C1 segment of cervical spinal cord (tissue), 14 donors: ENCODE results near the gene MAP2K5.
A peak's percentile ranks its signal among the peaks of the same experiment; 100 is the strongest.

Experiments used
- DNase-seq, 14 donors: peaks; one replicate each; lab custom pipeline; 2025; lab: John Stamatoyannopoulos, UW

MAP2K5 gene

DNA sequence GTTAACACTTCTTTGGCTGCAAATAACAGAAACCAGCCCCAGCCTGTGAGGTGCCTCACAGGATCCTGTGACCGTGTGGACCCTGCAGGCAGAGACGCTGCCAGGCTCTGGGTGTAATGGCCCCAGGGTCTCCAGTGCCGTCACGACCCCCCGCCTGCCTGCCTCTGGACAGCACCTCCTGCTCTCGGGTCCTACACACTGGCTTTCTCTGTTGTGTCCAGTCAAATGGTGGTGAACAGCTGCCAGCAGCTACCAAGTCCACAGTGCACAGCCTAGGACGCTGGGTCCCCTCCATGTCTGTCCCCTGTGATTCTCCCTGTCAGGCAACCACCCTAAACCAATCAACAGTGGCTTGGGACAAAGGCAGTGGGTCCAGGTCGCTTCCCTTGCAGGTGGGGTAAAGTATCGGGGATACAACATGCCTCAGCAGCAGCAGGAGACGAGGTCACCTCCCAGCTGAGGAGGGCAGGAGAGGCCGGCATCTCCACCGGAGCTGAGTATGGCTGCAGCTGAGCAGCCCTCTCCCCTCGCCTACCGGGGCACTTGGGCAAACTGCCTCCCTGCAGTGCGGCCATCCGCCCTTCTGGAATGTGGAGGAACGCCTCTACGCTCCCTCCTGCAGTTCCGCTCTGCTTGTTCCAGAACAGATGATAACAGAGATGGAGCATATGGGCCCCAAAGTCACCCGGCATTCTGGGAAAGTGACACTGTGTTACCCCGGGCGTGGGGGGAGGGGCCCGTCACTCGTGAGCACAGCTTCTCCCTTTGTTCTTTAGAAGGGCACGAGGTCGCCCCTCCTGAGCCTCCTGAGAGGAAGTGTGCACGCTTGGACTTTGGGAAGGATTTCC is 261.7 kb downstream of the MAP2K5 start:
- peak in 1 of 14 donors; percentile 9 for DNase-seq

DNA sequence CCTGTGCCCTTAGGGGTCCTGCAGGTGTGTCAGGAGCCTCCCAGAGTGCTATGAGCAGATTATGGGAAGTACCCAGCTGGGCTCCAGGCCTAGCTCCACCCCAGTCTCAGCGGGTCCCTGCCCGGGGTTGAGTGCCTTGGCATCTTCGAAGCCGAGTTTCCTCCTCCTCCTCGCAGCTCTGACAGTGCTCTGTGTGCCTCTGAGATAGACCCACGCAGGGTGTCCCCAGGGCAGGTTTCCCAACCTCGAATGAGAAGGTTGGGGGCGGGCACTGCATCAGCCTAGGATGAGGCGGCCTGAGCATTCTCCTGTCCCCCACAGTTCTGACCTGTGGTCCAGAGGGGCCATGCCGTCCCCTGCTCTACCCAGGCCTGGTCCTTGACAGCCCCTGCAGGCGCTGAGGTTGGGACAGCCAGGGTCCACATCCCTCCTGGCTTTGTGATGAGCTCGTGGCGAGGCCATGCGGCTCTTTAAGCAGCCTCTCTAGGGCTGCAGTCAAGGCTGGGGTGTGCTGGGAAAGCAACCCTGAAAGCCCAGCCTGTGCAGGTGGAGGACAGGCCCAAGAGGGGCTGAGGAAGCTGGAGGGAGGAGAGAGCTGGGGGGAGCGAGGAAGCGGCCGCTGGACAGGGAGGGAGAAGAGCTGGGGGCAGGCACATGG is 262.6 kb downstream of the MAP2K5 start:
- DNase-seq, result no peak

DNA sequence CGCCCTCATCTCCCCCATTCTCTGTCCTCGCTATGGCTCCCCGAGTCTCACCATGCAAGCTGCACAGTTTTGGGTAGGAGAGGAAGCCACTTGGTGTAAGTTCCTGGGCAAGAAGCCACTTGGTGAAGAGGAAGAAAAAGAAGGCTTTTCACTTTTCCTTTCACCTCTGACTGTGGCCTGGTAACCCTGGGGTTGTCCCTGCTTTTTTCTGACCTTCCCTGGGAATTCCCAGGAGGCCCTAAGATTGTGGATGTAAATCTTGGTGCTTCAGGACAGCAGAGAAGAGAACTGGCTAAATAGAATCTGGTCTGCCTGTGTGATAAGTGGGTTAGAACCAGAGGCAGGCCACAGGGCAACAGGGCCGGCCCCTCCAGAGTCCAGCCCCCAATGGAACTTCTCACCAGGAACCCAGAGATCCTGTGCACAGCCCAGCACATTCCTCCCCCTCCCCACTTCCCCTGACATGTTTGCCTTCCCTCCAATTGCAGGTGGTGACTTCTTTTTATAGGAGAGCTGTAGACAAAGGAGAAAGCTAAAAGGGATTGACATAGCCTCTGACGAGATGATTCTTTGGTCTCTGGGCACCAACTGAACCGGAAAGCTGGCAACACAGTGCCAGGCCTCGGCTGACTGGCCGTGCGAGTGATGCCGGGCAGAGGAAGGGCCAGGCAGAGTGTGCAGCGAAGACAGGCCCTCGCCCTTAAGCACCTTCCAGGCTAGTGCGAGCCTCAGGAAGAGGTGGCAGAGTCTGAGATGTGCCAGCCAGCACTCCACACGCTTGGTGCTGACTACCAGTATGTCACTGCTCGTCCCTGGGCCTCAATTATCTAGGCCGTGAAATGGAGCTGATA is 263.4 kb downstream of the MAP2K5 start:
- DNase-seq, result no peak

DNA sequence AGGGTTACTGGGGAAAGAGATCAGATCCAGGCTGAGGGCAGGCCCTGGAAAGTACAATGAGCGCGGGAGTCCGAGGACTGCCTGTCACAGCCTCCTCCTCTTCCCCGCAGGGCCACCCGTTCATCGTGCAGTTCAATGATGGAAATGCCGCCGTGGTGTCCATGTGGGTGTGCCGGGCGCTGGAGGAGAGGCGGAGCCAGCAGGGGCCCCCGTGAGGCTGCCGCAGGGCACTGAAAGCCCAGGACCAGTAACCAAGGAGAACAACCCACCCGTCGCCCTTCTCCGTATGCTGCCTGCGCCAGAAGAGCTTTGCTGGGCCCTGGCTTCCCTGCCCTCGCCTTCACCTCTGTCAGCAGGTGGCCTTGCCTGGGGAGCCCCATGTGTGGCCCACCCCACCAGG is 264.0 kb downstream of the MAP2K5 start:
- DNase-seq, result no peak

DNA sequence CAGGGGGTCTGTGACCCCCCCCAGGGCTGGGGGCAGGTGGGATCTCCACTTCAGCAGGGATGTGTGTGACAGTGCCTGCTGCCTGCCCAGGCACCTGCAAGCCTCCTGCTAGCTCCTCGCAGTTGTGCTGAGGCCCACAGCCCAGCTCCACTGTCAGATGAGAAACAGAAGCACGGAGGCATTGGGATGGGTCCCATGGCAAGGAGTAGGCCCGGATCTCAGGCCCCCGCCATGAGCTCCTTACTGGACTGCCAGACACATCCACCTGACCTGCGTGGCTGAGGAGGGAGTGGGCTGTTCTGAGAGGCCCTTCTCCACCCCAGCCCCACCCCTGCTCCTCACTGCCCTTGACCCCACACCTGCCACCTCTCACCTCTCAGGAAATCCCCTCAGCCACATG is 264.6 kb downstream of the MAP2K5 start:
- no peak for DNase-seq

DNA sequence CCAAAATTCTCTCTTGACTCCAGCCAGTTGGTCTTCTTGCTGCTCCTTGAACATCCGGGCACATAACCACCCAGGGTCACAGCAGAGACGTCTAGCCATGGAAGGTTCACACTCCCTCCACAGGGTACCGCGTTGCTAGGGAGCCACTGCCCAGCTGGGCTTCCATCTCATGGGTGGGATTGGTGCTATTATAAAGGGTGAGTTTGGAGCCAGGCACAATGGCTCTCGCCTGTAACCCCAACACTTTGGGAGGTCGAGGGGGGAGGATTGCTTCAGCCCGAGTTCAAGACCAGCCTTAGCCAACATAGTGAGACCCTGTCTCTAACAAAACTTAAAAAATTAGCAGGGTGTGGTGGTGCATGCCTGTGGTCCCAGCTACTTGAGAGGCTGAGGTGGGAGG is 265.3 kb downstream of the MAP2K5 start:
- DNase-seq, result no peak

DNA sequence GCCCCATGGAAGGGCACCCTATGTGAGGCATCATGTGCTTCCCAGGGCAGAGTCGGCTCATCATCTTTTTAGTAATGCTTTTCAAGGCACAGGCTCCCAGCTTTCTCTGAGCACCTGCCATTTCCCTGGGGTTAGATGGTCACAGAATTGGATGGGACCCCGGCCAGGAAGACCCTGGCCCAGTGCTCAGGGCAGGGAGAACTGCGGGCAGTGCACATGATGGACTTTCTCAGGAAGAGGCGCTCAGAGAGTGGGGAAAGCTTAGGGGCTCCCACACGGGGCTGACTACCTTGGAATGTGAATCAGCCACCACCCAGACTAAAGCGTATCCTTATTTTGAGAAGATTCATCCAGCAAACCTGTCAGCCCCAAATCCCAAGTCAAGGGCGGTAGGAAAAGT is 266.3 kb downstream of the MAP2K5 start:
- DNase-seq, result no peak

DNA sequence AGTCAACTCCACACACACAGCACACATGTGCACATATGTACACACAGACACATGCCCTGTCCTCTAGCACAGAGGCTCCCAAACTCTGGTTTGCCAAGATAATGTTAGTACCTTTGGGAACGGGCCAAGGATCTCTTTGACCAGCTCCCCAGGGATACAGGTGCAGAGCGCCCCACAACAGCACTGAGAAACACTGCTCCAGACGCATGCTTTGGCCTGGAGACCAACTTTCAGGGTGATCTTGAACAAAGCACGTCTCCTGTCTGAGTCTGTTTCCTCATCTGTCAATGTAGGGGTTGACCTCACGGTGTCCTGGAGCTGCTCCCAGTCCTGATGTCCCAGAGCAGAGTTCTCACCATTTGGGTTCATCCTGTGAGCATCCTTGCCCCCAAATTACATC is 266.9 kb downstream of the MAP2K5 start:
- no peak for DNase-seq

DNA sequence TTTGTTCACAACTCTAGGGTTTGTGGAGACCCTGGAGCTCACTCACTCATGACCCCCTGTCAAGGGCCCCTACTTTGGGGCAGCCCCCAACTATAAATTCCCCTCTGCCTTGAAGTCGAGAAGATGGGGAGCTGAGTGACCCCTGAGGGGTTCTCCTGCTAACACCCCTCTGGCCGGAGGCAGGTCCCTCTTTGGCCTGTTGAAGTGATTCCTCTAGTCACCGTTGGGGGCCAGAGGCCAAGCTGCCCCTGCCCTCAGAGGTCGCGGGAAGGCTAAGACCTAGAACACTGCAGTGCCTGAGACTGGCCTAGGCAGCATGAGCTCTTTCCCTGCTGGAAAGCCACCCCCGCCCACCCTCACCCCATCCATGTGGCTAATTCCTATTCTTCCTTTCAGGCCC is 267.4 kb downstream of the MAP2K5 start:
- DNase-seq, result no peak

DNA sequence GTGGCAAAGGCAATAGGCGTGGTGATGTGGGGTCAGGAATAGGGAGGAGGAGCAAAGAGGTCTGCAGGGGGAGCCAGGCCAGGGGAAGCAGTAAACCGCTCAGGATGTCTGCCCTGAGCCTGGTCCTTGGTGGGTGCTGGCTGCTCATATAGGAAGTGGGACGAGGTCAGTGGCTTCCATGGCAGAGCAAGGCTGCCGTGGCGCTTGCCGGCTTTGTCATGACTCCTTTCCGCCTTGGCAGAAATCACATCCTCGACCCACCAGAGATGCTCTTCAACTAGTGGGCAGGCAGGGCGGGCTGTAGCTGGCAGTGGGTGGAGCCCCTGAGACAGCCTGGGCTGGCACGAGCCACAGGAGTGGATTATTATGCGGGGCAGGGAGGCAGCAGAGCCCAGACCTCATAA is 269.7 kb downstream of the MAP2K5 start:
- no peak for DNase-seq

DNA sequence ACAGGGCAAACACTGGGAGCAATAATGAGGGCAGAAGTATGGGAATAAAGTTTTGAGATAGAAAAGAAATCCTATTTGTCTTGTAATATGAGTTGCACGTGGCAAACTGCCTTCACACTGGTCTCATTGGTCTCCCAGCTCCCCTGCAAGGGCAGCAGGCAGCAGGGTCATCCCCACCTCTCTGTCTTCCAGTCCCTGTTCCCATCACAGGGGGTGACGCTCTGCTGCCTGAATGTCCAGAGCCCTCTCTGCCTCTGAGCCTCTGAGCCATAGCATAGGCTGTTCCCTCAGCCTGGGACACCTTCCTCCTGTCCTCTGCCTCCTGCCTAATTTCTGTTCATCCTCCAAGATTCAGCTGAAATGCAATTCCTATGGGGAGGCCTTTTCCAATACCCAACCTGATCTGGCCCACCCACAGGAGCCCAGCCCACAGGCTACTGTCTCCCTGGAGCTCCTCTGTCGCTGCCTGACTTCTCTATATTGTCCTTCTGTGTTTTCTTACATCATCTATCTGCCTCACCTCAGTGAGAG is 270.7 kb downstream of the MAP2K5 start:
- DNase-seq, result no peak

DNA sequence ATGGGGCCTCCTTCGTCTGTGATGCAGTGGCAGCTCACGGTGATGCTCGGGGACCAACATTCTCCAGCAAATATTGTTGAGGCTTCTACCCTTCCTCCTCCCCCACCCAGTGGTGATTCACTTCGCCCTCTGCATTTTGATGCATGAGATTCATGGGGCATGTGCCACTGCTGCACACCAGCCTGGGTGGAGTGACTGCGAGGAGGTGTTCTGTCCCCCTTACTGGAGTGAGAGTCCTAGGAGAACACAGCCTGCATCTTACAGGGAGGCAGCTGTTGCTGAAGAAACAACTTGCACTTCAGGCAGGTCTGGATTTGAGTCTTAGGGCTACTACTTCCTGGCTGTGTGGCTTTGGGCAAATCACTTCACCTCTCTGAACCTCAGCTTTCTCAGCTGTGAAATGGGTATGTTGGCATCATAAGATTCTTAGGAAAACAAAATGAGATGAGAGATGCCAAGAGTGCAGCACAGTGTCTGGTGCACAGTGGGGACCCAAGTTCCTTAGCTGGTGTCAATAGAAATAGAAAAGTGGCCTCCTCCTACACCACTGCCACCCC is 272.6 kb downstream of the MAP2K5 start:
- no peak for DNase-seq

DNA sequence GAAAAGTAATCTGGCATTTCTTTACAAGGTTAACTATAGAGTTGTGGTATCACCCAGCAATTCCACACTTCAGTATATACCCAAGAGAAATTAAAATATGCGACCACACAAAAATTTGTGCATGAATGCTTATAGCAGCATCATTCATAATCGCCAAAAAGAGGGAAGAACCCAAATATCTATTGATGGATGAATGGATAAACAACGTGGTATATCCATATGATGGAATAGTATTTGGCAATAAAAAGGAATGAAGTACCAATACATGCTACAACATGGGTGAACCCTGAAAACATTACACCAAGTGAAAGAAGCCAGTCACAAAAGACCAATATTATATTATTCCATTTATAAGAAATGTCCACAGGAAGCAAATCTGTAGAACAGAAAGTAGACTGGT is 274.2 kb downstream of the MAP2K5 start:
- DNase-seq, result no peak

DNA sequence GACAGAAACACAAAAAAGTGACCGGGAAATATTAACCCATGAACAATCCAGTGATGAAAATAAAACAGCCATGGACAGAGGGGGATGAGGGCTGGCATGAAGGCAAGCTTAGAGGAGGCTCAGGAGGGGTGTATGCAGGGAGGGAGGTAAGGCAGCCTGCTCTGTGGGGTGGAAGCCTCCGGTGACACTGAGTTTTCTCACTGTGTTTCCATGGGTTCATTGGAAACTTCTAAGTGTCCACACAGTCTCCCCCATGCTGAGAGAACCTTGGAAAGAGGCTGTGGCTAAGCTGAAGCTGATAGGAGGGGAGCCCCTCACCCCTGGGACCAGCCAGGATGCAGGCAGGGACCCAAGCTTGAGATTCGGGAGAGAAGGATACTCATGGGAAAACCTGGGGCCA is 276.0 kb downstream of the MAP2K5 start:
- DNase-seq, result no peak

DNA sequence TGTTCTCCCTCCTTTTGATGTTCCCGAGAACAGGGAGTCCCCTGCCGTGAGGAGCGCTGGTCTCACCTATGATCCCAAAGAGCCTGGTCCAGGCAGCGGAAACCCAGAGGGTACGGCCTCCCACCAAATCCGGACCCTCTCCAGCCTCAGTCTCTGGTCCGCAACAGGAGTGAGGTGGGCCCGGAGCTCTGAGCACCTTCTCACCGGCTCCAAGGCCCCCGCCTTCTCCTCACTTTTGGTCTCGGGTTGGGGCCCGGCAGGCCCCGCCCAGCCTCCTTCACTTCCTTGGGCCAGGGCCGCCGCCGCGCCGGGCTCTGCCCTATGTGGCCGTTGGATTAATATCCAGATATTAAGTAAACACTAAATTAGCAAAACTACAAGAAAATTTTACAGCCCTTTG is 277.1 kb downstream of the MAP2K5 start:
- no peak for DNase-seq

DNA sequence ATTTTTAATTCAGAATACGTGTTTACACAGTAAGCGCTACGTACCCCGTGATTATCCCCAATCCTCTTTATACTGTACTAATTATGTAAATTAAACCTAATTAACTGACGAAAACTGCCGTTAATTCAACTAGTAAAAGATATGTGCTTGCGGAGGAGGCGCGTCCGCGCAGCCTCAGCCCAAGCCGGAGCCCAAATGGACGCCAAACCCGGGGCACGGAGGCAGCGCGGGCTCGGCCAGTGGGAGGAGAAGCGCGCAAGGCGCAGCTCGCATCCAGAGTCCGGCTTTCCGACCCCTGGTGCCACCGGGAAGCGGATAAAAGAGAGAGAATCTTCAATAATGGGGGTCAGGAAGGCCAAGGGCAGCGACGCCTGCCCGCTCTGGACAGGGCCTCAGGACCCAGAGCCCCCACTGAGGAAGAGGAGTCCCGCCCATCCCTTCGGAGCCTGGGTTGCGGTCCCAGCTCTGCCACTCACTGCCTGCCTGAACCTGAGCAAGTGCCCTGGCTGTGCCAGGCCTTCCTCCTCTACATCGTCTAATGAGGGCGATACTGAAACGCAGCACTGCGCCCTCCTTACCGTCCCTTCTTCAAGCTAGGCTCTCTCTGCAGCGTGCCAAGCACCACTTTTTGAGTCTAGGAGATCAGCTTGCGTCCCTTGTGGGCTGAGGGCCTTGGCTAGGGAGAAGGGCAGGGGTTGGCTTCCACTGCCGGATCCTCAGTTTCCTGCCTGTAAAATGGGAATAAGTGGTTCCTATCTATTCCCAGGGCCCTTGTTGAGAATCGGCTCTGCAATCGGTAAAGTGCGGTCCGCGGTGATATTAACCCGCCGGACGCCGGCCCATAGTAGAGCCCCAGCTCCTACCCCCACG is 277.9 kb downstream of the MAP2K5 start:
- DNase-seq, result no peak

DNA sequence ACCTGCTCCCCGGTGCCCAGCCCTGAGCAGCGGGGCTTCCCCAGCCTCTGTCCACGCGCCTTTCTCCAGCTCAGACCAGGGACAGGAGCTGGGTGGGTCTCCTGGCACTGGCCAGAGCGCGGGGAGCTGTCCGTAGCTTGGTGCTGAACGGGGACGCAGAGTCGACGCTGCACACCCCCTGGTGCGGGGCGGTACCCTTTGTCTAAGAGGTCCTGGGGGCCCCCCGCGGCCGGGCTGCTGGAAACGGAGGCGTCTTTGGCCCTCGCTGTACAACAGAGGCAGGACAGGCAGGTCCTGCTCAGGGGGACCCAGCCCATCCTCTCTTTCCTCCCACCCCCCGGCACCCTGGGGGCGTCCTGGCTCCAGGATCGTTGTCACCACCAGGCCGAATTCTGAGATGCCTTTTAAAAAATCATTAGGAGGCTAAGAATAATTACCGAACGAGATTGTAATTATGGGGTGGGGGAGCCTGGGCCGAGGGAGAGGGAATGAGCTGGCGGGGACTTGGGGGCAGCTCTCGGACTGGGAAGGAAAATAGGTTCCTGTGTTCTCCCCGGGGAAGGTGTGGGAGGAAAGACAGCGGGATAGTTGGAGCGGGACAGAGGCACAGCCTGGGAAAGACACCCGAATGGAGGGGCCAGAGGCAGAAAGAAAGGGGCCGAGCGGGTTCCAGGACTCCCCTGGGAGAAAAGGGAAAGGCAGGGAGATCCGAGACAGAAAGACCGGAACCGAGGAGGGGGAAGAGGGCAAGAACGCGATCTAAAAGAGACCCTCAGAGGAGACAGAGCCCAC is 278.7 kb downstream of the MAP2K5 start:
- peak in 1 of 14 donors; percentile 25 for DNase-seq

DNA sequence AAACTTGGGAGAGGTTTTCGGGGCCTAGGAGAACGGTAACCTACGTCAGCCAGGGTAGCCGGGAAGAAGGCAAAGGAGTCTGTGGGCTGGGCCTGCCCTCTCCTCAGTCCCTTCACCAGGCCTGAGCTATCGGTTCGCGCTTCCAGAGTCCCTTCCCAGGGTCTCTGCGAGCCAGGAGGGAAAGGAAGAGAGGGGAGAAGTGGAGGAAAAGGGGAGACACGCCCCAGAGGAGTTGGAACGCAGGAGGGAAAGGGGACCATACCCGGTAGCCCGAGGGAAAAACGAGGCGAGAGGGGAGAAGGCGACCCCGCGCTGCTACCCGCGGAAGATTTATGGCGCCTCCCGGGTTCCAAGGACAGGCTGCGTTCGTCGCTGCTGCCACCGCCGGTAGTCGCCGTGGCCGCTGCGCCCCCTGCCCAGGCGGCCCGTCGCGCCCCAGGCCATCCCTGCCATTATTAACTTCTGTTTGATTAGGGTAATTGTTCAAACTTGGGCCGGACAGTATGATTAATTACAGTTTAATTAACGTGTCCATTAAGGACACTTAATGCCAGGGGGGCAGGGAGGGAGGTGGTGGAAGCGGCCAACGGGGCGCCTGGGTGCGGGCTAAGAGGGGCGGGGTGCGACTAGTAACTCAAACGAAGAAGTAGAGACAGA is 279.4 kb downstream of the MAP2K5 start:
- DNase-seq, result no peak

DNA sequence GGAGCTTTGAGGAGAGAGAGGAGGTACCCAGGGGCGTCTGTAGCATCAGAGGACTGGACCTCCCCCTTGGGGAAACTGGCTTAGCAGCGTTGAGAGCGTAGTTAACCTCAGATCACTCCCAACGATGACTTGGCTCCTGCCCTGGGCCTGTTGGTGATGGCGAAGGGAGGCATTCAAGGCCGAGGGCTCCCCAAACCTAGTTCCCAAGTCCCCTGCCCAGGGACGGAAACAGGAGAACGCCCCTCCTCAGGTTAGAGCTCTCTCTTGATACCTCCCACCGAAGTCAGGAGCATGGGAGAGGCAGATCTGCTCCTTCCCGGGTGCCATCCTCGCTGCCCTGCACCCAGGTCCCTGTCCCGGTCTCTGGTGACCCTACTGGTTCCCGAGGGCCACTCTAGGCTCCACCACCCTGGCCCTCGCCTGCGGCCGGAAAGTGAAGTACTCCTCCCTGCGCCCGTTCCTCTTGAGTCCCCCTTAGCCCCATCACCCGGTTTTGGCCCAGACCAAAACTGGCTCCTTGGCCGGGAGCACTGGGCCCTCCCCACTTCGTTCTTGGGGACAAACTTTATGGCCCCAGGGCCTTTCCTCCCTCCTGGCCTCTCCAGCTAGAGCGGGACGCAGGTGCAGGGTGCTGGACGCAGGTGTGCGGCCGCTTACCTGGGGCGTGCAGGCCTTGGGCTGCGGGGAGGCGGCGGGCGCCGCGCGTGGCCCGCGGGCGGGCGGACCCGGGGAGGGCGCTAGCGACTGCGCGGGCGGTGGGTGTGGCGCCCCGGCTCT is 280.2 kb downstream of the MAP2K5 start:
- no peak for DNase-seq
